ENCODE results near the gene OXCT2. TPM values are rescaled to one million over a fixed set of nuclear protein-coding genes. Genes with fewer than 3 reads are reported as not detected.

OXCT2 gene
- polyA plus RNA-seq, 1 donor from 2014 or later, result not detected

- H3K36me3 ChIP-seq (ENCODE audit: insufficient read depth, low read length), result no peaks in the 10 kb centered on the region
- no peak for TF ChIP-seq SMC3 (conservative IDR thresholded peaks at IDR 0.05; ENCODE audit: poor library complexity)
- H3F3A ChIP-seq (ENCODE audit: insufficient read depth, low read length, poor library complexity, severe bottlenecking), result no peaks in the 10 kb centered on the region
- no peak overlapping the region for H2AFZ ChIP-seq (ENCODE audit: low read depth, low read length)
- H3K4me2 ChIP-seq (ENCODE audit: low read length), result no peak overlapping the region
- H4K20me1 ChIP-seq (ENCODE audit: insufficient read depth), result no peaks in the 10 kb centered on the region
- no peaks in the 10 kb centered on the region for H3K9me3 ChIP-seq (ENCODE audit: low read length)
- H3K79me2 ChIP-seq (replicated peaks; ENCODE audit: insufficient read depth, low read length), result no peaks in the 10 kb centered on the region
- no peaks in the 10 kb centered on the region for H3K9me2 ChIP-seq (ENCODE audit: insufficient read depth, low read length)
- no peak overlapping the region for H3K4me3 ChIP-seq (ENCODE audit: low read length)
- no peaks in the 10 kb centered on the region for H3K27me3 ChIP-seq (ENCODE audit: insufficient read depth, low read depth, low read length)
- H3K27ac ChIP-seq (ENCODE audit: low read length), result no peak overlapping the region
- H3K9ac ChIP-seq (ENCODE audit: low read length), result no peak overlapping the region
These were observed 37.8 kb upstream of the OXCT2 start for GRCh38 chr1:39808784-39809517.

- H3K36me3 ChIP-seq (ENCODE audit: insufficient read depth, low read length), result no peaks in the 10 kb centered on the region
- H3K9ac ChIP-seq (ENCODE audit: low read length), result no peak overlapping the region
- TF ChIP-seq EZH2 (IDR thresholded peaks at IDR 0.05; ENCODE audit: borderline replicate concordance, insufficient read depth, low read length, poor library complexity, severe bottlenecking), result no peak
- TF ChIP-seq, protein P1, sequence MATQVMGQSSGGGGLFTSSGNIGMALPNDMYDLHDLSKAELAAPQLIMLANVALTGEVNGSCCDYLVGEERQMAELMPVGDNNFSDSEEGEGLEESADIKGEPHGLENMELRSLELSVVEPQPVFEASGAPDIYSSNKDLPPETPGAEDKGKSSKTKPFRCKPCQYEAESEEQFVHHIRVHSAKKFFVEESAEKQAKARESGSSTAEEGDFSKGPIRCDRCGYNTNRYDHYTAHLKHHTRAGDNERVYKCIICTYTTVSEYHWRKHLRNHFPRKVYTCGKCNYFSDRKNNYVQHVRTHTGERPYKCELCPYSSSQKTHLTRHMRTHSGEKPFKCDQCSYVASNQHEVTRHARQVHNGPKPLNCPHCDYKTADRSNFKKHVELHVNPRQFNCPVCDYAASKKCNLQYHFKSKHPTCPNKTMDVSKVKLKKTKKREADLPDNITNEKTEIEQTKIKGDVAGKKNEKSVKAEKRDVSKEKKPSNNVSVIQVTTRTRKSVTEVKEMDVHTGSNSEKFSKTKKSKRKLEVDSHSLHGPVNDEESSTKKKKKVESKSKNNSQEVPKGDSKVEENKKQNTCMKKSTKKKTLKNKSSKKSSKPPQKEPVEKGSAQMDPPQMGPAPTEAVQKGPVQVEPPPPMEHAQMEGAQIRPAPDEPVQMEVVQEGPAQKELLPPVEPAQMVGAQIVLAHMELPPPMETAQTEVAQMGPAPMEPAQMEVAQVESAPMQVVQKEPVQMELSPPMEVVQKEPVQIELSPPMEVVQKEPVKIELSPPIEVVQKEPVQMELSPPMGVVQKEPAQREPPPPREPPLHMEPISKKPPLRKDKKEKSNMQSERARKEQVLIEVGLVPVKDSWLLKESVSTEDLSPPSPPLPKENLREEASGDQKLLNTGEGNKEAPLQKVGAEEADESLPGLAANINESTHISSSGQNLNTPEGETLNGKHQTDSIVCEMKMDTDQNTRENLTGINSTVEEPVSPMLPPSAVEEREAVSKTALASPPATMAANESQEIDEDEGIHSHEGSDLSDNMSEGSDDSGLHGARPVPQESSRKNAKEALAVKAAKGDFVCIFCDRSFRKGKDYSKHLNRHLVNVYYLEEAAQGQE (IDR thresholded peaks at IDR 0.05; ENCODE audit: borderline replicate concordance), result no peak
- TF ChIP-seq MXI1 (conservative IDR thresholded peaks at IDR 0.05; ENCODE audit: poor library complexity, severe bottlenecking), result no peak
- no peak for TF ChIP-seq POLR2AphosphoS5 (IDR thresholded peaks at IDR 0.05)
- no peak for TF ChIP-seq SMC3 (conservative IDR thresholded peaks at IDR 0.05; ENCODE audit: poor library complexity)
- no peak for TF ChIP-seq CTCF (IDR thresholded peaks at IDR 0.05; ENCODE audit: poor library complexity, severe bottlenecking)
- TF ChIP-seq EP300 (conservative IDR thresholded peaks at IDR 0.05; ENCODE audit: poor library complexity, severe bottlenecking), result no peak
- TF ChIP-seq RAD21 (conservative IDR thresholded peaks at IDR 0.05), result no peak
- no peak for TF ChIP-seq TAF1 (IDR thresholded peaks at IDR 0.05; ENCODE audit: low read depth)
- no peaks in the 10 kb centered on the region for H3K9me2 ChIP-seq (ENCODE audit: insufficient read depth, low read length)
- H4K20me1 ChIP-seq (ENCODE audit: insufficient read depth), result no peaks in the 10 kb centered on the region
- H3K27me3 ChIP-seq (ENCODE audit: insufficient read depth, low read depth, low read length), result no peaks in the 10 kb centered on the region
- no peaks in the 10 kb centered on the region for H3F3A ChIP-seq (ENCODE audit: insufficient read depth, low read length, poor library complexity, severe bottlenecking)
- H3K4me3 ChIP-seq (ENCODE audit: low read length), result no peak overlapping the region
- no peaks in the 10 kb centered on the region for H3K79me2 ChIP-seq (replicated peaks; ENCODE audit: insufficient read depth, low read length)
- no peak overlapping the region for H3K27ac ChIP-seq (ENCODE audit: low read length)
- no peak overlapping the region for H2AFZ ChIP-seq (ENCODE audit: low read depth, low read length)
- H3K4me2 ChIP-seq (ENCODE audit: low read length), result no peak overlapping the region
- H3K9me3 ChIP-seq (ENCODE audit: low read length), result no peaks in the 10 kb centered on the region
These were observed 34.2 kb upstream of the OXCT2 start for GRCh38 chr1:39805385-39805784.
